Muscle of back (tissue), 10 donors: ENCODE measurements around the gene IL27RA. TPM values are rescaled to one million over a fixed set of nuclear protein-coding genes. Genes with fewer than 3 reads are reported as not detected.

ENCODE experiments used
- polyA plus RNA-seq, 10 donors: library from polyadenylated mRNA; unstranded; fragments of 120-200 nt; gene quantifications; one replicate each; pipeline ENCODE4 v1.2.1, GENCODE V29; 2013; ENCODE audit not compliant: insufficient read length in 10 of 10

IL27RA gene
- polyA plus RNA-seq, 10 donors = 1.5 to 6.6 (median 3.2) TPM

Other genes with a start within 250 kb of the IL27RA start
- 1 to 10 TPM; 2.5 to 5.5 (median 3.2) TPM for gene ZSWIM4, start 236.3 kb upstream of the IL27RA start, polyA plus RNA-seq
- gene NANOS3, start 154.6 kb upstream of the IL27RA start, polyA plus RNA-seq = 1 to 10 TPM in 7 of 10 donors, under 1 TPM in 3; 0.57 to 2.0 (median 1.3) TPM
- 1 to 10 TPM; 2.6 to 4.7 (median 4.1) TPM for gene BRME1, start 125.6 kb upstream of the IL27RA start, polyA plus RNA-seq
- 10 to 100 TPM; 10.5 to 16.4 (median 12.8) TPM for gene CC2D1A, start 125.6 kb upstream of the IL27RA start, polyA plus RNA-seq
- 1 to 10 TPM in 4 of 10 donors, under 1 TPM in 6; 0.26 to 1.7 (median 0.83) TPM for gene PODNL1, start 93.3 kb upstream of the IL27RA start, polyA plus RNA-seq
- gene DCAF15, start 79.3 kb upstream of the IL27RA start, polyA plus RNA-seq = 10 to 100 TPM; 15.9 to 23.8 (median 18.4) TPM
- 1 to 10 TPM; 4.7 to 8.4 (median 6.9) TPM for gene RFX1, start 25.4 kb upstream of the IL27RA start, polyA plus RNA-seq
- not detected for gene RLN3, start 3.6 kb upstream of the IL27RA start, polyA plus RNA-seq
- 1 to 10 TPM in 2 of 10 donors, under 1 TPM in 8; 0.08 to 1.7 (median 0.57) TPM for gene PALM3, start 30.3 kb downstream of the IL27RA start, polyA plus RNA-seq
- 1 to 10 TPM in 2 of 10 donors, under 1 TPM in 8; 0.36 to 1.2 (median 0.53) TPM for gene MISP3, start 41.0 kb downstream of the IL27RA start, polyA plus RNA-seq
- gene C19orf67, start 54.0 kb downstream of the IL27RA start, polyA plus RNA-seq = not detected
- gene SAMD1, start 59.0 kb downstream of the IL27RA start, polyA plus RNA-seq = 10 to 100 TPM; 33.6 to 54.3 (median 38.9) TPM
- 100 to 1,000 TPM; 279 to 512 (median 454) TPM for gene PRKACA, start 86.0 kb downstream of the IL27RA start, polyA plus RNA-seq
- 10 to 100 TPM in 3 of 10 donors, 1 to 10 TPM in 7; 6.3 to 15.5 (median 9.1) TPM for gene ASF1B, start 104.8 kb downstream of the IL27RA start, polyA plus RNA-seq
- 10 to 100 TPM; 13.3 to 27.0 (median 17.8) TPM for gene ADGRL1, start 174.4 kb downstream of the IL27RA start, polyA plus RNA-seq